ENCODE data around the gene TSHR. TPM values are rescaled to one million over a fixed set of nuclear protein-coding genes. Genes with fewer than 3 reads are reported as not detected.

TSHR gene
- total RNA-seq, 1 donor from 2014 or later: not detected

GRCh38 chr14:81091139-81091538 lies 135.7 kb downstream of the TSHR start:
- no peaks in the 10 kb centered on the region for H3K36me3 Mint-ChIP-seq
- H3K4me2 ChIP-seq: no peak overlapping the region
- H3K4me1 Mint-ChIP-seq: peaks cover 9% of the 10 kb centered on the region
- no peaks in the 10 kb centered on the region for H3K36me3 ChIP-seq
- H3K9me3 Mint-ChIP-seq: no peaks in the 10 kb centered on the region
- H3K9ac ChIP-seq: no peak overlapping the region
- H3F3A ChIP-seq (ENCODE audit: low read depth): no peaks in the 10 kb centered on the region
- H3K27ac Mint-ChIP-seq: no peak overlapping the region
- H3K4me1 ChIP-seq: peaks cover 7% of the 10 kb centered on the region
- no peak for TF ChIP-seq EZH2phosphoT487 (IDR thresholded peaks at IDR 0.05)
- no peak for TF ChIP-seq EZH2 (IDR thresholded peaks at IDR 0.05)
- TF ChIP-seq, protein P1, sequence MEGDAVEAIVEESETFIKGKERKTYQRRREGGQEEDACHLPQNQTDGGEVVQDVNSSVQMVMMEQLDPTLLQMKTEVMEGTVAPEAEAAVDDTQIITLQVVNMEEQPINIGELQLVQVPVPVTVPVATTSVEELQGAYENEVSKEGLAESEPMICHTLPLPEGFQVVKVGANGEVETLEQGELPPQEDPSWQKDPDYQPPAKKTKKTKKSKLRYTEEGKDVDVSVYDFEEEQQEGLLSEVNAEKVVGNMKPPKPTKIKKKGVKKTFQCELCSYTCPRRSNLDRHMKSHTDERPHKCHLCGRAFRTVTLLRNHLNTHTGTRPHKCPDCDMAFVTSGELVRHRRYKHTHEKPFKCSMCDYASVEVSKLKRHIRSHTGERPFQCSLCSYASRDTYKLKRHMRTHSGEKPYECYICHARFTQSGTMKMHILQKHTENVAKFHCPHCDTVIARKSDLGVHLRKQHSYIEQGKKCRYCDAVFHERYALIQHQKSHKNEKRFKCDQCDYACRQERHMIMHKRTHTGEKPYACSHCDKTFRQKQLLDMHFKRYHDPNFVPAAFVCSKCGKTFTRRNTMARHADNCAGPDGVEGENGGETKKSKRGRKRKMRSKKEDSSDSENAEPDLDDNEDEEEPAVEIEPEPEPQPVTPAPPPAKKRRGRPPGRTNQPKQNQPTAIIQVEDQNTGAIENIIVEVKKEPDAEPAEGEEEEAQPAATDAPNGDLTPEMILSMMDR (IDR thresholded peaks at IDR 0.05): no peak
- DNase-seq (ENCODE audit: low spot score): no peak
- no peaks in the 10 kb centered on the region for H3K79me2 ChIP-seq (ENCODE audit: low read depth)
- peaks cover 4% of the 10 kb centered on the region for H3K27me3 Mint-ChIP-seq (ENCODE audit: insufficient read depth, low read depth)
- no peak overlapping the region for H3K27ac ChIP-seq
- no peaks in the 10 kb centered on the region for H3K27me3 ChIP-seq
- H2AFZ ChIP-seq (replicated peaks): no peak overlapping the region
- no peak overlapping the region for H3K4me3 Mint-ChIP-seq
- no peaks in the 10 kb centered on the region for H3K9me3 ChIP-seq (ENCODE audit: low read depth)
- H4K20me1 ChIP-seq (ENCODE audit: low read depth): no peaks in the 10 kb centered on the region
- no peak overlapping the region for H3K4me3 ChIP-seq

DNA sequence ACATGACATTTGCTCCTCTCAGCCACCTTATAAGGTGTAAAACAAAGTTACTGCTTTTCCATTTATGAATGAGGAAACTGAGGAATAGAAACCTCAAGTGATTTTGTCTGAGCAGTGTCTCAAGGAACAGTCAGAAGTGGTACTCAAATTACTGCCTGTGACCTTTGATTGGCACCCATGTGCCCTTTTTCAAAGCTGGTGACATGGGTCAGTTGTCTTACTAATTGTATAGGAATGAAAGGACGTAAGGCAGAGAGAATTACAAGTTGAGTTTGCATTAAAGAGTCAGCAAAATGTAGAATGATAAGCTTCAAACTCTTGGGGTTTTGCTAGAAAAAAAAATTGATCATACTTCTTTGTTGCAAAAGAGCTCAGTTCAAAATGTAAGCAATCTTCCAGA lies 136.2 kb downstream of the TSHR start:
- H3F3A ChIP-seq (ENCODE audit: low read depth): no peaks in the 10 kb centered on the region
- H3K4me3 ChIP-seq: no peak overlapping the region
- Mint-ChIP-seq H3K4me1 (peaks cover 9% of the 10 kb centered on the region), H3K36me3 (no peaks in the 10 kb centered on the region), H3K4me3 (no peak overlapping the region), H3K9me3 (no peaks in the 10 kb centered on the region), H3K27ac (no peak overlapping the region), H3K27me3 (ENCODE audit: insufficient read depth, low read depth) (peaks cover 4% of the 10 kb centered on the region)
- no peak overlapping the region for H3K9ac ChIP-seq
- no peak overlapping the region for H2AFZ ChIP-seq (replicated peaks)
- no peak for DNase-seq (ENCODE audit: low spot score)
- H3K4me1 ChIP-seq: peaks cover 7% of the 10 kb centered on the region
- H3K4me2 ChIP-seq: no peak overlapping the region
- H3K9me3 ChIP-seq (ENCODE audit: low read depth): no peaks in the 10 kb centered on the region
- no peaks in the 10 kb centered on the region for H3K27me3 ChIP-seq
- H3K79me2 ChIP-seq (ENCODE audit: low read depth): no peaks in the 10 kb centered on the region
- H4K20me1 ChIP-seq (ENCODE audit: low read depth): no peaks in the 10 kb centered on the region
- TF ChIP-seq EZH2phosphoT487 (IDR thresholded peaks at IDR 0.05) (no peak), EZH2 (IDR thresholded peaks at IDR 0.05) (no peak)
- TF ChIP-seq, protein P1 (IDR thresholded peaks at IDR 0.05): no peak
- H3K27ac ChIP-seq: no peak overlapping the region
- H3K36me3 ChIP-seq: no peaks in the 10 kb centered on the region

GRCh38 chr14:81093651-81094050 lies 138.2 kb downstream of the TSHR start:
- H3K9me3 ChIP-seq (ENCODE audit: low read depth): no peaks in the 10 kb centered on the region
- no peaks in the 10 kb centered on the region for H3K27me3 ChIP-seq
- no peaks in the 10 kb centered on the region for H3K9me3 Mint-ChIP-seq
- no peak overlapping the region for H3K9ac ChIP-seq
- no peak overlapping the region for H3K27ac Mint-ChIP-seq
- no peaks in the 10 kb centered on the region for H3K36me3 ChIP-seq
- H3K27me3 Mint-ChIP-seq (ENCODE audit: insufficient read depth, low read depth): no peaks in the 10 kb centered on the region
- H3K4me3 ChIP-seq: no peak overlapping the region
- H3K27ac ChIP-seq: no peak overlapping the region
- TF ChIP-seq, protein P1 (IDR thresholded peaks at IDR 0.05): no peak
- no peak for TF ChIP-seq EZH2 (IDR thresholded peaks at IDR 0.05)
- no peak overlapping the region for H2AFZ ChIP-seq (replicated peaks)
- no peaks in the 10 kb centered on the region for H3K79me2 ChIP-seq (ENCODE audit: low read depth)
- H3K4me3 Mint-ChIP-seq: no peak overlapping the region
- H3K4me1 Mint-ChIP-seq: peaks cover 9% of the 10 kb centered on the region
- H3K36me3 Mint-ChIP-seq: no peaks in the 10 kb centered on the region
- H4K20me1 ChIP-seq (ENCODE audit: low read depth): no peaks in the 10 kb centered on the region
- no peak for DNase-seq (ENCODE audit: low spot score)
- peaks cover 7% of the 10 kb centered on the region for H3K4me1 ChIP-seq
- H3K4me2 ChIP-seq: no peak overlapping the region
- H3F3A ChIP-seq (ENCODE audit: low read depth): no peaks in the 10 kb centered on the region
